Lung (tissue), 12 donors: ENCODE data around the gene RPP30. TPM values are rescaled to one million over a fixed set of nuclear protein-coding genes. Genes with fewer than 3 reads are reported as not detected.
A peak's percentile ranks its signal among the peaks of the same experiment; 100 is the strongest.

Source experiments
- ATAC-seq: fragments of 200-7000 bp; cut with Tn5 transposase; one replicate; pipeline ENCODE4 v1.9.1; 2020; ENCODE audit warnings: moderate number of reproducible peaks; ENCODE audit not compliant: insufficient read depth, low FRiP score
- DNase-seq, 3 donors: peaks; one replicate each; pipeline ENCODE4 v3.0.0-alpha.2; 2013 to 2017
- H3K27ac ChIP-seq, 2 donors: one replicate each; pipeline ENCODE4 v1.5.1; 2013; ENCODE audit warnings: mild to moderate bottlenecking in 2 of 2, moderate library complexity in 2 of 2, control low read depth in 1 of 2, inconsistent platforms in 1 of 2, low read depth in 1 of 2, low read length in 1 of 2
- H3K27me3 ChIP-seq, 3 donors: one replicate each; pipeline ENCODE4 v1.5.1; 2013; ENCODE audit warnings: low read length in 2 of 3; ENCODE audit not compliant: control insufficient read depth in 3 of 3, insufficient read depth in 3 of 3
- H3K36me3 ChIP-seq, 4 donors: one replicate each; pipeline ENCODE4 v1.5.1; 2013; ENCODE audit warnings: low read length in 4 of 4, mild to moderate bottlenecking in 1 of 4, moderate library complexity in 1 of 4; ENCODE audit not compliant: control insufficient read depth in 4 of 4, insufficient read depth in 4 of 4
- H3K4me1 ChIP-seq, 5 donors: one replicate each; pipeline ENCODE4 v1.5.1; 2013; ENCODE audit warnings: low read length in 5 of 5, mild to moderate bottlenecking in 2 of 5, moderate library complexity in 1 of 5; ENCODE audit not compliant: control insufficient read depth in 5 of 5, insufficient read depth in 5 of 5
- H3K4me3 ChIP-seq: one replicate; pipeline ENCODE4 v1.5.1; 2013; ENCODE audit warnings: mild to moderate bottlenecking, control low read depth, moderate library complexity
- H3K9ac ChIP-seq, 2 donors: one replicate each; pipeline ENCODE4 v1.5.1; 2013; ENCODE audit warnings: low read length in 2 of 2, control low read depth in 1 of 2; ENCODE audit not compliant: insufficient read depth in 1 of 2
- H3K9me3 ChIP-seq, 4 donors: one replicate each; pipeline ENCODE4 v1.5.1; 2013; ENCODE audit warnings: low read length in 3 of 4, mild to moderate bottlenecking in 1 of 4, moderate library complexity in 1 of 4; ENCODE audit not compliant: control insufficient read depth in 4 of 4, insufficient read depth in 3 of 4
- CTCF ChIP-seq: IDR thresholded peaks from 2 replicates; pipeline ENCODE4 v1.5.1; 2012; ENCODE audit warnings: mild to moderate bottlenecking; ENCODE audit errors: control extremely low read depth, extremely low read depth
- WGBS, 2 donors: extraction: QIAGEN DNeasy Blood & Tissue Kit; methylation state at CpG; one replicate each; pipeline ENCODE4 v1.1.7; 2013; 5-methylcytosine and 5-hydroxymethylcytosine counted together
- polyA plus RNA-seq, 2 donors: library from polyadenylated mRNA; stranded (reverse); fragments of 200-250 nt; gene quantifications; one replicate each; pipeline ENCODE4 v1.2.1, GENCODE V29; 2013
- total RNA-seq, 2 donors: library from RNA; depleted of rRNA in 1 of 2; stranded (reverse); fragments of >200 nt in 1 of 2; gene quantifications; one replicate each; pipeline ENCODE4 v1.2.1, GENCODE V29; 2014 to 2021
- donor health status: control.
- donor health status: control.
- donor health status: Bipolar disorder and iron deficiency.
- donor health status: healthy.
- donor health status: DM: yes; HTN: yes; CAD: no.

Gene RPP30
- total and polyA plus RNA-seq, 4 donors, result 20.7 to 43.5 (median 31.9) TPM

GRCh38 chr10:90912174-90912573 is 40.4 kb downstream of the RPP30 start:
- 59 to 77% methylated on average over 4 of the region's 4 CpGs for WGBS, 2 donors
- no peak for TF ChIP-seq CTCF
- DNase-seq (no peak), ATAC-seq (no peak)
- Histone ChIP-seq H3K9me3 (no peaks in the 10 kb centered on the region), H3K27me3 (no peaks in the 10 kb centered on the region), H3K27ac (peak overlapping the region in 1 of 2 donors; percentile 21), H3K36me3 (peaks cover 0 to 7% (median 3%) of the 10 kb centered on the region in 4 donors), H3K9ac (no peak overlapping the region), H3K4me1 (peaks cover 0 to 18% (median 0%) of the 10 kb centered on the region in 5 donors), H3K4me3 (no peak overlapping the region)

- WGBS, 2 donors, result 94 to 97% methylated on average over 7 of the region's 7 CpGs
These were observed 41.2 kb downstream of the RPP30 start for GRCh38 chr10:90912854-90913479.

GRCh38 chr10:90913774-90914420 is 42.1 kb downstream of the RPP30 start:
- no peak for DNase-seq
- H3K4me3 ChIP-seq, result no peak overlapping the region
- no peak overlapping the region for H3K9ac ChIP-seq
- TF ChIP-seq CTCF, result no peak
- 91 to 93% methylated on average over 2 of the region's 2 CpGs for WGBS, 2 donors
- ATAC-seq, result no peak
- H3K9me3 ChIP-seq, result no peaks in the 10 kb centered on the region
- H3K36me3 ChIP-seq, result peaks cover 0 to 3% (median 0%) of the 10 kb centered on the region in 4 donors
- H3K4me1 ChIP-seq, result peaks cover 0 to 34% (median 5%) of the 10 kb centered on the region in 5 donors
- H3K27ac ChIP-seq, result no peak overlapping the region
- no peaks in the 10 kb centered on the region for H3K27me3 ChIP-seq

More at GRCh38 chr10:90912854-90913479, 41.2 kb downstream of the RPP30 start:
- Histone ChIP-seq H3K27ac (no peak overlapping the region), H3K4me3 (no peak overlapping the region), H3K36me3 (peaks cover 0 to 4% (median under 1%) of the 10 kb centered on the region in 4 donors), H3K4me1 (peaks cover 0 to 26% (median 4%) of the 10 kb centered on the region in 5 donors), H3K9me3 (no peaks in the 10 kb centered on the region), H3K9ac (no peak overlapping the region), H3K27me3 (no peaks in the 10 kb centered on the region)
- DNase-seq (no peak), ATAC-seq (no peak)
- no peak for TF ChIP-seq CTCF
